Measurements from ENCODE around the gene HAGH. TPM values are rescaled to one million over a fixed set of nuclear protein-coding genes. Genes with fewer than 3 reads are reported as not detected.

The HAGH gene
- polyA plus RNA-seq, 4 donors = 49.4 to 167 (median 102) TPM

- H3K36me3 ChIP-seq (ENCODE audit: control insufficient read depth in 3 of 3, insufficient read depth in 2 of 3, low read depth in 1 of 3, low read length in 3 of 3) = peaks cover 4 to 93% (median 14%) of the 10 kb centered on the region in 3 donors
- no peaks in the 10 kb centered on the region for H3K9me3 ChIP-seq (ENCODE audit: control insufficient read depth in 2 of 2, insufficient read depth in 1 of 2, low read depth in 1 of 2, low read length in 1 of 2)
- no peak for FAIRE-seq
- DNase-seq = peak in 1 of 2 donors; percentile 48
- H3K4me3 ChIP-seq (ENCODE audit: low read depth in 1 of 3, low read length in 3 of 3) = no peak overlapping the region
- H3K27ac ChIP-seq (ENCODE audit: low read depth in 1 of 3, low read length in 2 of 3) = no peak overlapping the region
- no peaks in the 10 kb centered on the region for H3K4me1 ChIP-seq (ENCODE audit: control insufficient read depth in 3 of 3, insufficient read depth in 2 of 3, low read depth in 1 of 3, low read length in 2 of 3)
- WGBS, 3 donors = 76 to 87% (median 85%) methylated on average over 56 to 81 of the region's 81 CpGs
- no peaks in the 10 kb centered on the region for H3K27me3 ChIP-seq (ENCODE audit: control insufficient read depth in 3 of 3, insufficient read depth in 3 of 3, low read length in 3 of 3)
Measured at GRCh38 chr16:1763521-1764511, 62.8 kb downstream of the HAGH start.

DNA sequence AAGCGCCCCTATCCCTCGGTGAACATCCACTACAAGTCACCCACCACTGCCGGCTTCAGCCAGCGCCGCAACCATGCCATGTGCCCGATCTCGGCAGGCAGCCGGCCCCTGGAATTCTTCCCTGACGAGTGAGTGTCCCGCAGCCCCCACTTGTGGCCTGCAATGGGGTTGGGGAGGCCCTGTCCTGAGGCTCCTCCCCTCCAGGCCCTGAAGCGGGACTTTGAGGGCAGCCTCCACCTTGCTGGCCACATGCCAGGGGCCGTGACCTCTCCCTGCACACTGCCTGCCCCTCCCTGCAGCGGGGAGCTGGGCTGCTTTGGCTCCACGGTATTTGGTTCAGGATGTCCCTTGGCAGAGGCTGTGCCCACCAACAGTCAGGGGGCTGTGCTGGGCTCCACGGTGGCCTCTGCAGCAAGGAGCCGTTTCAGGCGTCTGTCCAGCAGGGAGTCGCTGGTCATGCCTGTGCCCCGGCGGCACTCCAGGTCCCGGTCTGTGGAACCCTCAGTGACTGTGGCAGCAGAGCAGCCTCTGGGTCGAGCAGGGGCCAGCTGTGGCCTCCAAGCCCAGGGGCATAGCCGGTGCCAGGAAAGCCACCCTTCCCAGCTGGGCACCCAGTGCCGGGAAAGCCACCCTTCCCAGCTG, 63.6 kb downstream of the HAGH start:
- WGBS, 3 donors = 89 to 91% (median 90%) methylated on average over 24 of the region's 24 CpGs
- Histone ChIP-seq H3K4me3 (ENCODE audit: low read depth in 1 of 3, low read length in 3 of 3) (no peak overlapping the region), H3K4me1 (ENCODE audit: control insufficient read depth in 3 of 3, insufficient read depth in 2 of 3, low read depth in 1 of 3, low read length in 2 of 3) (peaks cover 0 to 4% (median 0%) of the 10 kb centered on the region in 3 donors), H3K27me3 (ENCODE audit: control insufficient read depth in 3 of 3, insufficient read depth in 3 of 3, low read length in 3 of 3) (no peaks in the 10 kb centered on the region), H3K9me3 (ENCODE audit: control insufficient read depth in 2 of 2, insufficient read depth in 1 of 2, low read depth in 1 of 2, low read length in 1 of 2) (no peaks in the 10 kb centered on the region), H3K36me3 (ENCODE audit: control insufficient read depth in 3 of 3, insufficient read depth in 2 of 3, low read depth in 1 of 3, low read length in 3 of 3) (peaks cover 3 to 92% (median 14%) of the 10 kb centered on the region in 3 donors), H3K27ac (ENCODE audit: low read depth in 1 of 3, low read length in 2 of 3) (no peak overlapping the region)
- no peak for FAIRE-seq
- no peak for DNase-seq

DNA sequence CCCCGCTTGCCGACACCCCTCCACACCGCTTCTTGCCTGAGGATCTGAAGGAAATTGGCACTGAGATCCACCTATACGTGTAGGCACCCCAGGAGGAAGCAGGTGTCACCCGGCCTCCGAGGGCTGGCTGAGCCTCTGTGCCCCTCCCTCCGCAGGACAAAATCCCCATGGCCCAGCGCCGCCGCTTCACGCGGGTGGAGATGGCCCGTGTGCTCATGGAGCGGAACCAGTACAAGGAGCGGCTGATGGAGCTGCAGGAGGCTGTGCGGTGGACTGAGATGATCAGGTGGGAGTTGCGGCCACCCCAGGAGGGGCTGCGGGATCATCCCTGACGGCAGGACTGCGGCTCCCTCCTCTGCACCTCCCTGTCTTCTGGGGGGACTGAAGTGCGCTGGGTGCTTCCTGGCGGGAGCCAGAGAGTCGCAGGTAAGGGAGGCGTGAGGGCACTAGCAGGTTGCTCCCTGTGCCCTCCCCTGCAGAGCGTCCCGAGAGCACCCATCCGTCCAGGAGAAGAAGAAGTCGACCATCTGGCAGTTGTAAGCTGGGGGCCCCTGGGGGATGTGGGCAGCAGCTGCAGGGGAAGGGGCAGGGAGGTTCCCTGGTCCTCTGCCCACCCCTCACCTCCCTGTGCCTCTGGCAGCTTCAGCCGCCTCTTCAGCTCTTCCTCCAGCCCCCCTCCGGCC, 64.3 kb downstream of the HAGH start:
- H3K27me3 ChIP-seq (ENCODE audit: control insufficient read depth in 3 of 3, insufficient read depth in 3 of 3, low read length in 3 of 3) = no peaks in the 10 kb centered on the region
- FAIRE-seq (no peak), DNase-seq (no peak)
- H3K27ac ChIP-seq (ENCODE audit: low read depth in 1 of 3, low read length in 2 of 3) = no peak overlapping the region
- H3K9me3 ChIP-seq (ENCODE audit: control insufficient read depth in 2 of 2, insufficient read depth in 1 of 2, low read depth in 1 of 2, low read length in 1 of 2) = no peaks in the 10 kb centered on the region
- H3K36me3 ChIP-seq (ENCODE audit: control insufficient read depth in 3 of 3, insufficient read depth in 2 of 3, low read depth in 1 of 3, low read length in 3 of 3) = peaks cover 3 to 92% (median 10%) of the 10 kb centered on the region in 3 donors
- H3K4me3 ChIP-seq (ENCODE audit: low read depth in 1 of 3, low read length in 3 of 3) = no peak overlapping the region
- WGBS, 3 donors = 92 to 94% (median 93%) methylated on average over 24 to 30 of the region's 30 CpGs
- peaks cover 0 to 11% (median 4%) of the 10 kb centered on the region in 3 donors for H3K4me1 ChIP-seq (ENCODE audit: control insufficient read depth in 3 of 3, insufficient read depth in 2 of 3, low read depth in 1 of 3, low read length in 2 of 3)

DNA sequence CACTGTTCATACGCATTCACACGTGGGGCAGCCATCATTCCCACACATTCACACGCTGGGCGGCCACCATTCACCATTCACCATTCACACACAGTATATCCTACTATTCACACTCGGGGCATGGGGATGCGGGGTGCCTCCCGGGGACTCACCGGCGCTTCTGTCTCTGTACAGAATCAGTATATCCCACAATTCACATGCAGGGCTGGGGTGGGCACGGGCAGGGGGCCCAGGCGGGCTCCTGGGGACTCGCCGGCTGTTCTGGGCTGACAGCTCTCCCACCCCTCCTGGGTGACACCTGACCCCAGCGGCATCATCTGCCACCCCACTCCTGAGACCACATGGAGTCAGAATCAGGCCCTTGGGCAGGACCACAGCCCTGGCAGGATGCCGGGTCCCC, 64.9 kb downstream of the HAGH start:
- Histone ChIP-seq H3K9me3 (ENCODE audit: control insufficient read depth in 2 of 2, insufficient read depth in 1 of 2, low read depth in 1 of 2, low read length in 1 of 2) (no peaks in the 10 kb centered on the region), H3K4me3 (ENCODE audit: low read depth in 1 of 3, low read length in 3 of 3) (no peak overlapping the region), H3K4me1 (ENCODE audit: control insufficient read depth in 3 of 3, insufficient read depth in 2 of 3, low read depth in 1 of 3, low read length in 2 of 3) (peaks cover 0 to 11% (median 5%) of the 10 kb centered on the region in 3 donors), H3K36me3 (ENCODE audit: control insufficient read depth in 3 of 3, insufficient read depth in 2 of 3, low read depth in 1 of 3, low read length in 3 of 3) (peaks cover 3 to 88% (median 7%) of the 10 kb centered on the region in 3 donors), H3K27ac (ENCODE audit: low read depth in 1 of 3, low read length in 2 of 3) (no peak overlapping the region), H3K27me3 (ENCODE audit: control insufficient read depth in 3 of 3, insufficient read depth in 3 of 3, low read length in 3 of 3) (no peaks in the 10 kb centered on the region)
- FAIRE-seq = no peak
- 94 to 95% (median 95%) methylated on average over 14 to 15 of the region's 15 CpGs for WGBS, 3 donors
- DNase-seq = no peak

GRCh38 chr16:1760911-1761310, 65.7 kb downstream of the HAGH start:
- Histone ChIP-seq H3K4me1 (ENCODE audit: control insufficient read depth in 3 of 3, insufficient read depth in 2 of 3, low read depth in 1 of 3, low read length in 2 of 3) (peaks cover 0 to 11% (median 5%) of the 10 kb centered on the region in 3 donors), H3K9me3 (ENCODE audit: control insufficient read depth in 2 of 2, insufficient read depth in 1 of 2, low read depth in 1 of 2, low read length in 1 of 2) (no peaks in the 10 kb centered on the region), H3K27me3 (ENCODE audit: control insufficient read depth in 3 of 3, insufficient read depth in 3 of 3, low read length in 3 of 3) (no peaks in the 10 kb centered on the region), H3K4me3 (ENCODE audit: low read depth in 1 of 3, low read length in 3 of 3) (no peak overlapping the region), H3K36me3 (ENCODE audit: control insufficient read depth in 3 of 3, insufficient read depth in 2 of 3, low read depth in 1 of 3, low read length in 3 of 3) (peaks cover under 1 to 87% (median 7%) of the 10 kb centered on the region in 3 donors), H3K27ac (ENCODE audit: low read depth in 1 of 3, low read length in 2 of 3) (no peak overlapping the region)
- DNase-seq (no peak), FAIRE-seq (no peak)
- WGBS, 3 donors = 90 to 97% (median 94%) methylated on average over 13 to 15 of the region's 15 CpGs

DNA sequence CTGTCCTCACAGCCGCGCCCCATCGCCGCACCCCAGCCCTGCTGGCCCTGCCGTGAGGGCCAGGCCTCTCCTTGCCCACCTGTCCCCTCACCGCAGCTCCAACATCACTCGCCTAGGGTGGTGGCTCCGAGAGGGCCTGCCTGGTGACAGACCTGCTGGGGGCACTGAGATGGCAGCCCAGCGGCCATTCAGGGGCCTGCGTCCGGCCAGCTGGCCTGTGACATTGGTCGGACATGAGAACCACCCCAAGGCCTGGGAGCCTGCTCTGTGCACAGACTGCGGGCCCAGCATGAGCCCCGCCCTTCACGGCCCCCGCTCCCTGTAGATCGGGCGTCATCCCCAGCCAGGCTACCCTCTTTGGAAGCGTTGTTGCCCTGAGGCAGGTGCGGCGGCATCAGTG, 67.1 kb downstream of the HAGH start:
- FAIRE-seq (no peak), DNase-seq (no peak)

DNA sequence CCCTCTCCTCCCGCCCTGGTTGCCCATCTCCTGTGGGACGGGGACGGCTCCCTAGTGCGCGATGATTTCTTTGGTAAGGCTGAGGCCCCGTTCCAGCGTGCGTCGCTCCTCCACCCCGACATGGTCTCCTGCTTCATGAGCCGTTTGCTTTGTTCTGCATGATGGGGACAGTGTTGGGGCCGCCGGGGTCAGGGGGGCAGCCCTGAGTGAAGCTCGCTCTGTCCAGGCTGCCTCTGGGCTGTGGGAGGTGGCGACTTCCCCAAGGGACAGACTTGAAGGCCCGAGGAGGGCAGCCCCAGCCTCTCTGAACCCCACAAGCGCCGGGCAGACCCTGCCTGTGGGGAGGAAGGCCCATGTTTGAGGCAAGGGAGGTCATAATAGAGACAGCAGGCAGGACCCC, 67.7 kb downstream of the HAGH start:
- FAIRE-seq = no peak

More for the DNA sequence above, 67.1 kb downstream of the HAGH start:
- Histone ChIP-seq H3K4me1 (ENCODE audit: control insufficient read depth in 3 of 3, insufficient read depth in 2 of 3, low read depth in 1 of 3, low read length in 2 of 3) (peaks cover 0 to 11% (median 5%) of the 10 kb centered on the region in 3 donors), H3K36me3 (ENCODE audit: control insufficient read depth in 3 of 3, insufficient read depth in 2 of 3, low read depth in 1 of 3, low read length in 3 of 3) (peaks cover 2 to 79% (median 7%) of the 10 kb centered on the region in 3 donors), H3K9me3 (ENCODE audit: control insufficient read depth in 2 of 2, insufficient read depth in 1 of 2, low read depth in 1 of 2, low read length in 1 of 2) (no peaks in the 10 kb centered on the region), H3K27ac (ENCODE audit: low read depth in 1 of 3, low read length in 2 of 3) (no peak overlapping the region), H3K27me3 (ENCODE audit: control insufficient read depth in 3 of 3, insufficient read depth in 3 of 3, low read length in 3 of 3) (no peaks in the 10 kb centered on the region), H3K4me3 (ENCODE audit: low read depth in 1 of 3, low read length in 3 of 3) (no peak overlapping the region)
- 91 to 92% (median 91%) methylated on average over 20 to 21 of the region's 21 CpGs for WGBS, 3 donors

More for the DNA sequence above, 67.7 kb downstream of the HAGH start:
- no peak overlapping the region for H3K27ac ChIP-seq (ENCODE audit: low read depth in 1 of 3, low read length in 2 of 3)
- H3K36me3 ChIP-seq (ENCODE audit: control insufficient read depth in 3 of 3, insufficient read depth in 2 of 3, low read depth in 1 of 3, low read length in 3 of 3) = peaks cover 2 to 79% (median 7%) of the 10 kb centered on the region in 3 donors
- no peaks in the 10 kb centered on the region for H3K27me3 ChIP-seq (ENCODE audit: control insufficient read depth in 3 of 3, insufficient read depth in 3 of 3, low read length in 3 of 3)
- 92 to 93% (median 93%) methylated on average over 18 of the region's 18 CpGs for WGBS, 3 donors
- H3K4me1 ChIP-seq (ENCODE audit: control insufficient read depth in 3 of 3, insufficient read depth in 2 of 3, low read depth in 1 of 3, low read length in 2 of 3) = peaks cover 0 to 11% (median 5%) of the 10 kb centered on the region in 3 donors
- H3K4me3 ChIP-seq (ENCODE audit: low read depth in 1 of 3, low read length in 3 of 3) = no peak overlapping the region
- H3K9me3 ChIP-seq (ENCODE audit: control insufficient read depth in 2 of 2, insufficient read depth in 1 of 2, low read depth in 1 of 2, low read length in 1 of 2) = no peaks in the 10 kb centered on the region
- DNase-seq = no peak
